IMR-90 (cell line): Measurements from ENCODE around the gene MICU1.

Source experiments
- BHLHE40 ChIP-seq: fragments of 150-350 bp; IDR thresholded peaks from 2 replicates; pipeline ENCODE4 v1.6.1; 2016; ENCODE audit warnings: mild to moderate bottlenecking, low read depth, low read length
- CEBPB ChIP-seq: IDR thresholded peaks from 2 replicates; pipeline ENCODE4 v1.6.1; 2012; ENCODE audit warnings: low read depth, low read length, improper control_type of control experiment
- CTCF ChIP-seq: conservative IDR thresholded peaks from 2 replicates; pipeline ENCODE4 v1.5.1; 2012; ENCODE audit warnings: mild to moderate bottlenecking, low read depth, low read length, improper control_type of control experiment
- ELK1 ChIP-seq: fragments of 150-350 bp; IDR thresholded peaks from 2 replicates; pipeline ENCODE4 v1.6.1; 2016; ENCODE audit warnings: low read depth, mild to moderate bottlenecking, low read length, moderate library complexity, borderline replicate concordance
- FOS ChIP-seq: fragments of 150-350 bp; IDR thresholded peaks from 2 replicates; pipeline ENCODE4 v1.6.1; 2016; ENCODE audit warnings: low read depth, low read length
- MAZ ChIP-seq: IDR thresholded peaks from 2 replicates; pipeline ENCODE4 v1.6.1; 2012; ENCODE audit warnings: low read depth, mild to moderate bottlenecking, low read length, improper control_type of control experiment, moderate library complexity, borderline replicate concordance
- POLR2A ChIP-seq: IDR thresholded peaks from 2 replicates; pipeline ENCODE4 v1.6.1; 2012; ENCODE audit warnings: mild to moderate bottlenecking, low read depth, low read length
- RAD21 ChIP-seq: IDR thresholded peaks from 2 replicates; pipeline ENCODE4 v1.6.1; 2012; ENCODE audit warnings: low read length, improper control_type of control experiment
- RCOR1 ChIP-seq: IDR thresholded peaks from 2 replicates; pipeline ENCODE4 v1.6.1; 2012; ENCODE audit warnings: mild to moderate bottlenecking, low read length, improper control_type of control experiment; ENCODE audit not compliant: insufficient replicate concordance
- SMC3 ChIP-seq: fragments of 150-350 bp; IDR thresholded peaks from 2 replicates; pipeline ENCODE4 v1.6.1; 2016; ENCODE audit warnings: low read depth, mild to moderate bottlenecking, antibody characterized with exemption, low read length, moderate library complexity
- USF2 ChIP-seq: fragments of 150-350 bp; IDR thresholded peaks from 2 replicates; pipeline ENCODE4 v1.6.1; 2017; ENCODE audit warnings: mild to moderate bottlenecking, antibody characterized with exemption, low read length, low read depth

- TF ChIP-seq CTCF (no peak), POLR2A (no peak), RCOR1 (no peak), CEBPB (no peak), USF2 (no peak), RAD21 (no peak), SMC3 (no peak), FOS (no peak), MAZ (no peak), ELK1 (no peak), BHLHE40 (no peak)
These were observed 33.0 kb upstream of the MICU1 start for GRCh38 chr10:72658696-72659400.
